ENCODE measurements around the gene RAB15. TPM values are rescaled to one million over a fixed set of nuclear protein-coding genes. Genes with fewer than 3 reads are reported as not detected.

Gene RAB15
- total RNA-seq, 4 donors from 2014 or later = 11.6 to 50.9 (median 19.4) TPM

DNA sequence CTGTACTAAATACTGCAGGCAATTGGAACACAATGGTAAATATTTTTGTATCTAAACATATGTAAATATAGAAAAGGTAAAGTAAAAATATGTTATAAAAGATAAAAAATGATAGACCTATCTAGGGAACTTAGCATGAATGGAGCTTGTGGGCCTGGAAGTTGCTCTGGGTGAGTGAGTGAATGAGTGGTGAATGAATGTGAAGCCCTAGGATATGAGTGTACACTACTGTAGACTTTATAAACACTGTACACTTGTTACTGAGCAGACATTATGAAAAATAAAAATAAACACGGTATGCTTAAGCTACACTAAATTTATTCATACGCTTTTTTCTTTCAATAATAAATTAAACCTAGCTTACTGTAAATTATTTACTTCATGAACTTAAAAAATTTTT is 22.4 kb upstream of the RAB15 start:
- H3K27ac ChIP-seq = no peak overlapping the region
- in situ Hi-C loops (cut with MboI; ENCODE audit: low pct_ligation_motif_present in 1 of 4, low pct_unique_long_range_greater_than_20kb in 1 of 4, low sequenced_read_pairs in 3 of 4) = loop anchor here in 1 of 4 donors (25.0 kb wide), 1 partner anchor 393 kb away; no protein-coding TSS in a partner anchor

GRCh38 chr14:64993266-64993930 is 21.3 kb upstream of the RAB15 start:
- in situ Hi-C loops (cut with MboI; ENCODE audit: low pct_ligation_motif_present in 1 of 4, low pct_unique_long_range_greater_than_20kb in 1 of 4, low sequenced_read_pairs in 3 of 4) = loop anchor here in 1 of 4 donors (25.0 kb wide), 1 partner anchor 394 kb away; no protein-coding TSS in a partner anchor
- Histone ChIP-seq H3K4me1 (peaks cover 0 to 11% (median 0%) of the 10 kb centered on the region in 4 donors), H3K4me3 (no peak overlapping the region), H3K9me3 (no peaks in the 10 kb centered on the region), H3K36me3 (no peaks in the 10 kb centered on the region), H3K27ac (no peak overlapping the region), H3K27me3 (no peaks in the 10 kb centered on the region)
- TF ChIP-seq POLR2AphosphoS5 (IDR thresholded peaks at IDR 0.05) (no peak), POLR2A (IDR thresholded peaks at IDR 0.05) (no peak), EP300 (IDR thresholded peaks at IDR 0.05; ENCODE audit: low read depth) (no peak)
- 93 to 100% methylated on average over 3 of the region's 3 CpGs for WGBS, 2 donors (ENCODE audit: low coverage in 1 of 2)
- intact Hi-C loops (cut with DNase I; ENCODE audit: low total_unique reads) = no loop called here
- no peak for DNase-seq

More for the DNA sequence above, 22.4 kb upstream of the RAB15 start:
- intact Hi-C loops (cut with DNase I; ENCODE audit: low total_unique reads) = no loop called here
- TF ChIP-seq EP300 (IDR thresholded peaks at IDR 0.05; ENCODE audit: low read depth) (no peak), POLR2AphosphoS5 (IDR thresholded peaks at IDR 0.05) (no peak), POLR2A (IDR thresholded peaks at IDR 0.05) (no peak)
- TF ChIP-seq, protein P1, sequence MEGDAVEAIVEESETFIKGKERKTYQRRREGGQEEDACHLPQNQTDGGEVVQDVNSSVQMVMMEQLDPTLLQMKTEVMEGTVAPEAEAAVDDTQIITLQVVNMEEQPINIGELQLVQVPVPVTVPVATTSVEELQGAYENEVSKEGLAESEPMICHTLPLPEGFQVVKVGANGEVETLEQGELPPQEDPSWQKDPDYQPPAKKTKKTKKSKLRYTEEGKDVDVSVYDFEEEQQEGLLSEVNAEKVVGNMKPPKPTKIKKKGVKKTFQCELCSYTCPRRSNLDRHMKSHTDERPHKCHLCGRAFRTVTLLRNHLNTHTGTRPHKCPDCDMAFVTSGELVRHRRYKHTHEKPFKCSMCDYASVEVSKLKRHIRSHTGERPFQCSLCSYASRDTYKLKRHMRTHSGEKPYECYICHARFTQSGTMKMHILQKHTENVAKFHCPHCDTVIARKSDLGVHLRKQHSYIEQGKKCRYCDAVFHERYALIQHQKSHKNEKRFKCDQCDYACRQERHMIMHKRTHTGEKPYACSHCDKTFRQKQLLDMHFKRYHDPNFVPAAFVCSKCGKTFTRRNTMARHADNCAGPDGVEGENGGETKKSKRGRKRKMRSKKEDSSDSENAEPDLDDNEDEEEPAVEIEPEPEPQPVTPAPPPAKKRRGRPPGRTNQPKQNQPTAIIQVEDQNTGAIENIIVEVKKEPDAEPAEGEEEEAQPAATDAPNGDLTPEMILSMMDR (IDR thresholded peaks at IDR 0.05) = no peak
- H3K4me1 ChIP-seq = peaks cover 0 to 7% (median 0%) of the 10 kb centered on the region in 4 donors
- WGBS, 2 donors (ENCODE audit: low coverage in 1 of 2) = 74 to 89% methylated on average over 2 of the region's 2 CpGs
- no peaks in the 10 kb centered on the region for H3K27me3 ChIP-seq
- H3K9me3 ChIP-seq = no peaks in the 10 kb centered on the region
- no peak overlapping the region for H3K4me3 ChIP-seq
- no peaks in the 10 kb centered on the region for H3K36me3 ChIP-seq
- DNase-seq = no peak

DNA sequence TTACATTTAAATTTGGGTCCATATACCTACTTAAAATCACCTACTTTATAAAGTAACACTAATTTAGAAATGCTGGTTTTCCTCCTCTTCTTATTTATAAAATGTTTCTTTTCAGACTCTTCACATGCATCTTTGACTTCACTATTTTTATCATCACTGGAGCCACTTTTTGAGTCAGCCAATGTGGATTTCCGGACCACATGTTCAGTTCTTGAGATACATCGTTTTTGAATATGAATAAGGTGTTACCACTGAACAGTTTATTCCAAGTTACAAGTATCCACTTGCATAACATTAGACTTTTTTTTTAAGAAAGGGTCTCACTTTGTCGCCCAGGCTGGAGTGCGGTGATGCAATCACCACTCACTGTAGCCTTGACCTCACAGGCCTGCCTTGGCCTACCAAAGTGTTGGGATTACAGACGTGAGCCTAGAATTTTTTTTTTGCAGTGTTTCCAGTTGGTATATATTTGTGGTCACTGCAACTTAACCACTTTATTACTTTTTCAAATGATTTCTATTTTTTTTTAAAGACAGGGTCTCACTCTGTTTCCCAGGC is 20.3 kb upstream of the RAB15 start:
- Histone ChIP-seq H3K27ac (no peak overlapping the region), H3K4me3 (no peak overlapping the region), H3K36me3 (no peaks in the 10 kb centered on the region), H3K27me3 (no peaks in the 10 kb centered on the region), H3K9me3 (no peaks in the 10 kb centered on the region), H3K4me1 (peaks cover 0 to 21% (median 7%) of the 10 kb centered on the region in 4 donors)
- DNase-seq = no peak
- TF ChIP-seq POLR2AphosphoS5 (IDR thresholded peaks at IDR 0.05) (no peak), EP300 (IDR thresholded peaks at IDR 0.05; ENCODE audit: low read depth) (no peak), POLR2A (IDR thresholded peaks at IDR 0.05) (no peak)
- TF ChIP-seq, protein P1 (IDR thresholded peaks at IDR 0.05) = no peak
- 70 to 72% methylated on average over 5 of the region's 5 CpGs for WGBS, 2 donors (ENCODE audit: low coverage in 1 of 2)
- in situ Hi-C loops (cut with MboI; ENCODE audit: low pct_ligation_motif_present in 1 of 4, low pct_unique_long_range_greater_than_20kb in 1 of 4, low sequenced_read_pairs in 3 of 4) (loop anchor here in 1 of 4 donors (25.0 kb wide), 1 partner anchor 395 kb away; no protein-coding TSS in a partner anchor), intact Hi-C loops (cut with DNase I; ENCODE audit: low total_unique reads) (no loop called here)

- in situ Hi-C loops (cut with MboI; ENCODE audit: low pct_ligation_motif_present in 1 of 4, low pct_unique_long_range_greater_than_20kb in 1 of 4, low sequenced_read_pairs in 3 of 4) = loop anchor here in 1 of 4 donors (25.0 kb wide), 1 partner anchor 396 kb away; no protein-coding TSS in a partner anchor
- Histone ChIP-seq H3K4me3 (no peak overlapping the region), H3K27me3 (no peaks in the 10 kb centered on the region), H3K9me3 (no peaks in the 10 kb centered on the region), H3K4me1 (peaks cover 0 to 25% (median 12%) of the 10 kb centered on the region in 4 donors), H3K36me3 (no peaks in the 10 kb centered on the region), H3K27ac (no peak overlapping the region)
- intact Hi-C loops (cut with DNase I; ENCODE audit: low total_unique reads) = no loop called here
- TF ChIP-seq POLR2AphosphoS5 (IDR thresholded peaks at IDR 0.05) (no peak), POLR2A (IDR thresholded peaks at IDR 0.05) (no peak), EP300 (IDR thresholded peaks at IDR 0.05; ENCODE audit: low read depth) (no peak)
- TF ChIP-seq, protein P1 (IDR thresholded peaks at IDR 0.05) = no peak
- no peak for DNase-seq
- 86 to 100% methylated on average over 2 to 4 of the region's 4 CpGs for WGBS, 2 donors (ENCODE audit: low coverage in 1 of 2)
Measured at GRCh38 chr14:64990939-64991338, 18.8 kb upstream of the RAB15 start.

All from transverse colon (tissue), 4 donors.